Measurements from ENCODE around the gene ZFYVE21.
A peak's percentile ranks its signal among the peaks of the same experiment; 100 is the strongest.

ZFYVE21 gene

DNA sequence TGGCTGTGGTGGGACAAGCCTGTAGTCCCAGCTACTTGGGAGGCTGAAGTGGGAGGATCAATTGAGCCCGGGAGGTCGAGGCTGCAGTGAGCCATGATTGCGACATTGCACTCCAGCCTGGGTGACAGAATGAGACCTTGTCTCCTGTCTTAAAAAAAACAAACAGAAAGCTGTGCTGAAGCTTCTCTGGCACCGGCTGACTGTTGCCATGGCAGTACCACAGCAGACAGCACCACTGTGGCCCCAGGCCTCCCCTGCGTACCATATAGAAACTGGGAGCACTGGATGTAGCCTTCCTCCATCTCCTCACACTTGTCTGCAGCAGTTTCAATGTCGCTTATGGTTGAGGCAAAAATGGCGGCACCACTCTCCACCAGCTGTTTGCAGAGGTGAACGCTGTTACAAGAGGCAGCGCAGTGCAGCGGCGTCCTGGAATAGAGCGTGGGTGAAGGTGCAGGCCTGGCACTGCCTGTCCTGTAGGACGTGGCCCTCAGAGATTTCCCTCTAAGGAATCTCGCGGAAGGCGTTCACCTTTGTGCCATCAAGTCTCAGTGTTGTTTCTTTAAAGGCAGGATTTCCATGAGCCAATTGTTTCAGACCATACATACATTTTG, 21.9 kb downstream of the ZFYVE21 start:
- no peak for DNase-seq (ENCODE audit: low spot score)

- DNase-seq (ENCODE audit: low spot score), result no peak
These were observed 22.6 kb downstream of the ZFYVE21 start for GRCh38 chr14:103738166-103738565.

DNA sequence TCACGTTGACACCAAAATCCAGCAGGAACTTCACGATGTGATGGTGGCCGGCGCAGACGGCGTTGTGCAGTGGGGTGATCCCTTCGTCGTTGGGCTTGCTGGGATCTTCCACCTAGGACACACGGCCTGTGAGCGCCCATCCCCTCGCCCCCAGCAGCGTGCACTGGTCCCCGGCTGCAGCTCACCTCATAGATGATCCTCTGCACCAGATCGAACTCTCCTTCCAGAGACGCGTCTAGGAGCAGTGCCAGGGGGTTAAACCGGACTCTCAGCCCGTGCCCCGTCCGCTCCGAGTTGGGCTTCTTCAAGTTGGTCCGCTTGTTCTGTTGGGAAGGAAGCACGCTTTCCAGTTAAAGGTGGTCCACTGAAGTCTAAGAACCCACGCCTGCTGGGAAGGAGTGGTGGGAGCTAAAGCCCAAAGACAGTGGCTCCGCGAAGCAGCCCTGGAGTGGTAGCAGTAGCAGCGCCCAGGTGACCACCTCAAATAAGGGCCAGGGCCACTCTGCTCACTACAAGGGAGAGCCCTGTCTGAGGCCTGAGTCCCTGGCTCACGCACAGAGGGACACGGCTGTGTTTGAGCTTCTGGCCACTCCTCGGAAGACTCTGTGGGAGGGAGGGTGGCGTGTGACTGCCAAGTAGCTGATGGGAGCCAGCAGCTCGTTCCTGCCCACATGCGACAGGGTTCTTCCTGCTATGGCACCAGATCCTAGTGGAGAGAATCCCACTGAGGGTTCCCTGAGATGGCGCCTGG, 23.3 kb downstream of the ZFYVE21 start:
- DNase-seq (ENCODE audit: low spot score), result no peak

- no peak for DNase-seq (ENCODE audit: low spot score)
These were observed 23.8 kb downstream of the ZFYVE21 start for GRCh38 chr14:103739466-103739792.

- no peak for DNase-seq (ENCODE audit: low spot score)
These were observed 24.3 kb downstream of the ZFYVE21 start for GRCh38 chr14:103739793-103740501.

GRCh38 chr14:103740991-103741689, 25.5 kb downstream of the ZFYVE21 start:
- DNase-seq (ENCODE audit: low spot score), result no peak

- DNase-seq (ENCODE audit: low spot score), result no peak
These were observed 26.3 kb downstream of the ZFYVE21 start for GRCh38 chr14:103741876-103742275.

DNA sequence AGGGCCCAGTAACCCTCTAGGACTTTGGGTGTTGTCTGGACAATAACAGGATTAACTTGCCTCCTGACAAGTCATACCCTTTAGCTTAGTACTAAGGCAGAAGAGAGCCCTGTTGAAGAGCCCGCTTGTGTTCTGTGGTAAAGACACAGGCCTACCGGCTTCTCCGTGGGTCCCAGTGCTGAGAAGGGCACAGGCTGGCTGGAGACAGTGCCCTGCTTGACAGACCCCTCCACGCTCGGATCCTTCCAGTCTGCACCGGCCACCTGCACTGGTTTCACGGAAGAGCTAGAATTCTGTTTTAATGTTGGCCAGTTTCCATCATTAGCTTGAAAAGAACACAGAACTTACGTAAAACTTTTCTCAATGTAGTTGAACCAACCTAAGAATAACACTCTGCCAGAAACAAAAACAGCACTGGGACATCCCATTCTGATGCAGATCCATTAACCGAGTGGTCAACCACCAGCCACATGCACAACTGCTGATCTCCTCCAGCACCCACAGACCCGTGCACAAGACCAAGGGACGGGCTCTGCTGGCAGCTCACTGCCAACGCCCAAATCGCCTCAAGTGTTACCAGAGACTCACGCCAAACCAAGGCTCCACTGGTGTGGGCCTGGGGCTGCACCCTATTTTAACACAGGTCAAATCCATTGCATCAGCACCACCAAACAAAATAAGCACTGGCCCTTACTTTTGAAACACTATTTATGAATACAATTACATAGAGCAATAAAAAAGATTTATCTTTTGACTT, 27.1 kb downstream of the ZFYVE21 start:
- no peak for DNase-seq (ENCODE audit: low spot score)

DNA sequence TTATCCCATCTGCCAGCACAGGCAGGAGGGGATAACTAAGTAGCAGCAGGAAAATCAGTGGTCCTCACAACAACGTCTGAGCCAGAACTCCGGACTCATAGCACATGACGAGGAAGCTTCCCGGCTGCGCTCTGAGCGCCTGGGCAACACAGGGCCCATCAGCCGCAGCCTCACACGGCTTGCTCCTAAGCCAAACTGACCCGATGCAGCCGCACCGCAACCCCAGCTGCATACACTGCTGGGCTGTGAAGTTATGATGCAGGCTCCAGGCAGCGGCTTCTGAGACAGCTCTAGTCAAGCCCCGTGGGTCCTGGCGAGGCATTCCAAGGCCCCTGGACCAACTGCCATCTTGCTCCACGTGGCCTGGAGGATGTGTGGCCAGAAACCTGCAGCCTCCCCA, 28.1 kb downstream of the ZFYVE21 start:
- DNase-seq (ENCODE audit: low spot score), result no peak

DNA sequence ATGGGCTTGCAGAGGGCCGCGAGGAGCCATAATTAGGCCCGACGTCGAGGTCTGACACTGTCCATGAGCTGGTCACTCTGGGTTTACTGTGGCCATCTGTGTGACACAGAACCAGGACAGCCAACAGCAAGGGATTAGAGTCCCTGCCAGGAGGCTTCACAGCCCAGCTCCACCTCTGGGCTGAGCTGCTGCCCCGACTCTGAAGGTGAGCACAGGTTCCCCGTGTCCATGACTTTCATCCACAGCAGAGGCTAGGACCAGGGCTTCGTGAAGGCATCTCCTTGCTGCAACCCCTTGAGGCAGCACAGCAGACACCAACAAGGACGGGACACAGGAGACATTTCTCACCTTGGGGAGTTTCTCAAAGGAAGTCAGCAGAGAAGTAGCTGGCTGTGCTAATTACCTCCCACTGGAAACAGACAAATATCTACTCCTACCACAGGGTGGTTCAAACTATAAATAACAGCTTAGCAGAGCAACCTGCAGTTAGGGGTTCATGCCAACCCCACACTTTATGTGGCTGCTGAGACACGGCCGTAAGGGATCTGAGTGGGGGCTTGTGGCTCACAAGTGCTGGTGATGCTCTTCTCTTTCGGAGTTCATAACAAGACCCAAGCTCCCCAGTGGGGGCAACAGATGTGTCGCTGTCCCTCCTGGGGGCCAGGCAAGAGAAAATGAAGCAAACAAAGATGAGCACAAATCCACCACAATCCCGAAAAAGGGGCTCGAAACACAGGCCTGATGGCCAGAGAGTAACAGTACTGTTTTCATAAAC, 29.2 kb downstream of the ZFYVE21 start:
- DNase-seq (ENCODE audit: low spot score), result no peak

DNA sequence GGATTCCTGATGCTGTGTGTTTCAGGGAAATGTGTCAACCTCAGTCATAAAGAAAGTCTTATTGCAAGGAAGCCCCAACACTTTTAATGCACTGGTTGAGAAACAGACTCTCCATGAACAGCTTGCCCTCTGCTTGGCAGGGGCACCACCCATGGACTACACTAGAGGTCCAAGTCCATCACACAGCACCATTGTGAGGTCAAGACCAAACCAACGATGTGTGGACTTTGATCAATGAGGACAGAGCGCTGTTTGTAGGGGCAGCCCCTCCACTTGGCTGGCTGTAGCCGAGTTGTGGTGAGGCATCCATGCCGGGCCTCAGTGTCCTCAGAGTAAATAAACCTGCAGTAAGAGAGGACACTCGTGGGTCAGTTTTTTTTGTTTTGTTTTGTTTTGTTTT, 29.8 kb downstream of the ZFYVE21 start:
- DNase-seq (ENCODE audit: low spot score), result no peak

DNA sequence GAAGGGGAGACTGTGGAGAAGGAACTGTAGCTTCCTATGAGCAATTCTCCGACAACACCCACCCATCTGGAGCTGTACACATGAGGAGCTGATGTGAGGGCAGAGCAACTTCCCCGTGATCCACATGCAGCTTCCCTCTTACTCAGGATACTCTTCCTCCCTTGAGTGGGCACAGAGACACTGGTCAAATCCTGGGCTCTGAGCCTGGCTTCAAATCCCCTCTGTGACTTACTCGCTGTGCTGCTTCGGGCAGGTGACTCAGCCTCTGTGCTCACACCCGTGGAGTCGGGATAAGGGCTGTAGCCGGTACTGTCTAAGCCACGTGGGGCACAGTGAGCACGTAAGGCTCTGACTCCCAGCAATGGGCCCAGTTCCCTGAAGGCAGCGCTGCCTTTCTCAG, 31.1 kb downstream of the ZFYVE21 start:
- no peak for DNase-seq (ENCODE audit: low spot score)

DNA sequence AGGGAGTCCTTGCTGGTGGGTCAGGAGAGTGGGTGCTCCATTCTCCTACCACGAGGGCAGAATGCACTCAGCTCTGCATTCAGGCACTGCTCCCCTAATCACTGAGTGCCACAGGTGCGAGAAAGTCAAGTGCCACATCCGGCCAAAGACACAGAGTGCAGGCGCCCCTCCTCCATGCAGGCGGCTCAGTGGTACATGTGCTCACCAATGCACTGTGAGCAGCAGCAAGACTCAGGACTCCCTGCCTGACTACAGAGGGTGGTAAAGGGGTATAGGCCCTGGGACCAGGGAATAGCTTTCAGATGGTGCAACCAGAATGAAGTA, 32.9 kb downstream of the ZFYVE21 start:
- no peak for DNase-seq (ENCODE audit: low spot score)

GRCh38 chr14:103749452-103749851, 33.8 kb downstream of the ZFYVE21 start:
- no peak for DNase-seq (ENCODE audit: low spot score)

DNA sequence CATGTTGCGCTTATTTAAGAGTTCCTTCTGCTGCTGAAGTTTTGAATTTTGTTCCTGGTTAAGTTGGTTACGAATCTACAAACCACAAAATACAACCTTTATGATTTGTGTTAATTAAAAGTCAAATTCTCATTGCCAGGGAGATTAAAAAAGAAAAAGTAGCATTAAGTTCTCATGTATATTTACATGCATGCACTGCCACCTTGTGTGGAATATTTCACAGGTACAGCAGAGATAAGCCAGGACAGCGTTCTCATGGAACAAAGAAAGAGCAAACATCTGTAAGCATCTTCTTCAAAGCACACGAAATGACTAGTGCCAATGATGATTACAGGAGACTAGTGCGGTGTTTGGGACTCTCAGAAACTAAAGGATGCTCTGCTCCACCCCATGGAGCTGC, 34.2 kb downstream of the ZFYVE21 start:
- peak; percentile 72 for DNase-seq (ENCODE audit: low spot score)

DNA sequence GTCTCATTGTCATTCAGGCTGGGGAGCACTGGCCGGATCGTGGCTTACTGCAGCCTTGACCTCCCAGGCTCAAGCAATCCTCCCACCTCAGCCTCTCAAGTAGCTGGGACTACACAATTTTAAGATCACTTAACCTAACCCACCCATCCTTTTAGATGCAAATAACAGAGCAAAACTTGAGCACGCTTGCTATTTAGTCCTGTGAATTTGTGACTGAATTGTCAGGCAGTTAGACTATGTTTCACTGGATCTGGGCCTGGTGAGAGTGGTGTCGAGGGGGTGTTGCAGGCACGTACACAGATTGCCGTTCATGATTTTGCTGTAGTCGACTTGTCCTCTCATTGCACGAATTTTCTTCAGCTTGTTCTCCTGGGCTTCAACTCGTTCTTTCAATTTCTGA, 38.2 kb downstream of the ZFYVE21 start:
- no peak for DNase-seq (ENCODE audit: low spot score)

GRCh38 chr14:103755060-103755459, 39.5 kb downstream of the ZFYVE21 start:
- no peak for DNase-seq (ENCODE audit: low spot score)

DNA sequence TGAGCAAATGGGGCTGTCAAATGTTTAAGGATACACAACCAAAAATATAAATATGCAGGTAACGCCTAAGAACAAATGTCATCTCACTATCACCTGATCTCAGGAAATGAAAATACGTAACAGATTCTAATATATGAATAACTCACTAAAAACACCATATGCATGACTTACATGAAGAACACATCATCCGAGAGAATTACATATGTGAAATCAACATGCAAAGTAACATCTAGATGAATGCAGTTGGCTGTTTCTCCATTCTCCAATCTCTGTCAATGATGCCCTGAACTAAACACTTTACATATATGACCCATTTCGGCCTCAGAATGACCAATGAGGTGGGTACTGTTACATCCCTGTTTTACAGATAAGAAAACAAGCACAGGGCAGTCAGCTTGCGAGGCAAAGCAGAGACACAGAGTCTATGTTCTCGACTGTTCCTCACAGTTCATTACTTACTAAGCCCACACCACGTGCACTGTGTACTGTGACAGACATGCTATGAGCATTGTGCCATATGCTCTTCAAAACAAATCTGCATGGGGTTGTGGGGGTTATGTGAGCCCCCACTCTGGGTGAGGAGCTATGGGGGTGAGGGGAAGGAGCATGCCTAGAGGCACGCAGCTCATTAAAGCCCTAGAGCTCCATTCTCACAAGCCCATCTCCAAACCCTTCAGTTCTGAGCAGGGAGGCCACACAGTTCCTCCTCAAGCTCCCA, 42.6 kb downstream of the ZFYVE21 start:
- no peak for DNase-seq (ENCODE audit: low spot score)

GRCh38 chr14:103762036-103762435, 46.4 kb downstream of the ZFYVE21 start:
- no peak for DNase-seq (ENCODE audit: low spot score)

GRCh38 chr14:103762541-103762940, 46.9 kb downstream of the ZFYVE21 start:
- DNase-seq (ENCODE audit: low spot score), result no peak

Data from hematopoietic multipotent progenitor cell treated with erythropoietin and hydrocortisone succinate and interleukin-3 and kit ligand, for 17 days (in vitro differentiated cells).